ENCODE results near the gene ST6GALNAC3. TPM values are rescaled to one million over a fixed set of nuclear protein-coding genes. Genes with fewer than 3 reads are reported as not detected.

ST6GALNAC3 gene
- total RNA-seq, 1 donor from 2014 or later: 46.8 TPM

DNA sequence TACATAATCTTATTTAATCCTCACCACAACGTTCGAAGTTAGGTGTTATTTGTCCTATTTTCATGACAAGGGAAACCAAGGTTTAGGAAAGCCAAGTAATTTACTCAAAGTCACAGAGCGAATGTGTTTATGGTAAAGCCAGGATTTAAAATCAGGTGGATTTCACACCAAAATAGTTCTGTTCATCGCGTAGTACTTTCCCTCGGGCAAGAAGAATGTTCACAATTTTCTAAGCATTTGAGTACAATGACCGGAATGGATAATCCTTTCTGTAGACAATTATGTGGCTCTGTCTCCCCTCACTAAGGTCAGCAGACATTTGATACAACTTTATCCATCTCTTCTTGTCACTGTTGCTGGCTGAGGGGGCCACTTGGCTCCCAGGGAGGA is 204.2 kb downstream of the ST6GALNAC3 start:
- Mint-ChIP-seq H3K36me3 (ENCODE audit: low read depth, unreplicated experiment) (no peaks in the 10 kb centered on the region), H3K9me3 (ENCODE audit: unreplicated experiment) (no peaks in the 10 kb centered on the region), H3K4me3 (ENCODE audit: unreplicated experiment) (no peak overlapping the region), H3K27ac (ENCODE audit: unreplicated experiment) (no peak overlapping the region), H3K27me3 (ENCODE audit: unreplicated experiment) (no peaks in the 10 kb centered on the region), H3K4me1 (ENCODE audit: unreplicated experiment) (peaks cover 13% of the 10 kb centered on the region)
- TF ChIP-seq, protein P1, sequence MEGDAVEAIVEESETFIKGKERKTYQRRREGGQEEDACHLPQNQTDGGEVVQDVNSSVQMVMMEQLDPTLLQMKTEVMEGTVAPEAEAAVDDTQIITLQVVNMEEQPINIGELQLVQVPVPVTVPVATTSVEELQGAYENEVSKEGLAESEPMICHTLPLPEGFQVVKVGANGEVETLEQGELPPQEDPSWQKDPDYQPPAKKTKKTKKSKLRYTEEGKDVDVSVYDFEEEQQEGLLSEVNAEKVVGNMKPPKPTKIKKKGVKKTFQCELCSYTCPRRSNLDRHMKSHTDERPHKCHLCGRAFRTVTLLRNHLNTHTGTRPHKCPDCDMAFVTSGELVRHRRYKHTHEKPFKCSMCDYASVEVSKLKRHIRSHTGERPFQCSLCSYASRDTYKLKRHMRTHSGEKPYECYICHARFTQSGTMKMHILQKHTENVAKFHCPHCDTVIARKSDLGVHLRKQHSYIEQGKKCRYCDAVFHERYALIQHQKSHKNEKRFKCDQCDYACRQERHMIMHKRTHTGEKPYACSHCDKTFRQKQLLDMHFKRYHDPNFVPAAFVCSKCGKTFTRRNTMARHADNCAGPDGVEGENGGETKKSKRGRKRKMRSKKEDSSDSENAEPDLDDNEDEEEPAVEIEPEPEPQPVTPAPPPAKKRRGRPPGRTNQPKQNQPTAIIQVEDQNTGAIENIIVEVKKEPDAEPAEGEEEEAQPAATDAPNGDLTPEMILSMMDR (IDR thresholded peaks at IDR 0.05; ENCODE audit: unreplicated experiment): no peak
- no peak for DNase-seq (ENCODE audit: low spot score)

DNA sequence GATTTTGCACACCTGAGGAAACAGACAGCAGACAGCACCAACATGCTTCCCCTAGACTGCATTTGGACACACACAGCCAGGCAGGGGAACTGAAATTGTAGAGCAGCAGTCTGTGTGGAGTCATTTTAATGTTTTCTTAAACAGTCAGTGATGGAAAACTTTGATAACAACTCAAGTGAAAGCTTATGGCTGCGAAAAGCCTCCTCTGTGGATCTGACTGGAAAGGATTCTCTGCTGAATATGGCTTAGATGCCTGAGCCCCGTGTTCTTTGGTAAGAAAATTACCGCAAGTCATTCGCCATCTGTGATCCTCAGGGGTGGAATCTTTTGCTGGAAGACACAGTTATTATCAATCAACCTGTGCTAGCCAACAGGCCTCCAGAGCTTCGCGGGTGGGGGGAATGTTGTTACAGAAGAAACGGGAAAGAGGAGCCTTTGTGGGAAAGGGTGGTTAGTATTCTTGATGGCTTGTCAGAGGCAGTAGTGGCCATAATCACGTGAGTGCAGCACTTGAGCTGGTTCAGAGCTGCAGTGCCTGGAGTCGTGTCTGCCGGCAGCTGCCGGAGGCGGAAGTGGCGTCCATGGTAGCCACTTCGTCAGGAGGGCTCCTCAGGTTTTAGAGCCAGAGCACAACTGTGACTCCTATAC is 204.7 kb downstream of the ST6GALNAC3 start:
- Mint-ChIP-seq H3K36me3 (ENCODE audit: low read depth, unreplicated experiment) (no peaks in the 10 kb centered on the region), H3K27ac (ENCODE audit: unreplicated experiment) (no peak overlapping the region), H3K27me3 (ENCODE audit: unreplicated experiment) (no peaks in the 10 kb centered on the region), H3K9me3 (ENCODE audit: unreplicated experiment) (no peaks in the 10 kb centered on the region), H3K4me1 (ENCODE audit: unreplicated experiment) (peaks cover 18% of the 10 kb centered on the region), H3K4me3 (ENCODE audit: unreplicated experiment) (no peak overlapping the region)
- no peak for DNase-seq (ENCODE audit: low spot score)
- TF ChIP-seq, protein P1 (IDR thresholded peaks at IDR 0.05; ENCODE audit: unreplicated experiment): no peak

- Mint-ChIP-seq H3K27me3 (ENCODE audit: unreplicated experiment) (no peaks in the 10 kb centered on the region), H3K9me3 (ENCODE audit: unreplicated experiment) (no peaks in the 10 kb centered on the region), H3K27ac (ENCODE audit: unreplicated experiment) (no peak overlapping the region), H3K36me3 (ENCODE audit: low read depth, unreplicated experiment) (no peaks in the 10 kb centered on the region), H3K4me1 (ENCODE audit: unreplicated experiment) (peaks cover 37% of the 10 kb centered on the region), H3K4me3 (ENCODE audit: unreplicated experiment) (no peak overlapping the region)
- TF ChIP-seq, protein P1 (IDR thresholded peaks at IDR 0.05; ENCODE audit: unreplicated experiment): no peak
- DNase-seq (ENCODE audit: low spot score): no peak
Observed at GRCh38 chr1:76281306-76281705, 206.8 kb downstream of the ST6GALNAC3 start.

DNA sequence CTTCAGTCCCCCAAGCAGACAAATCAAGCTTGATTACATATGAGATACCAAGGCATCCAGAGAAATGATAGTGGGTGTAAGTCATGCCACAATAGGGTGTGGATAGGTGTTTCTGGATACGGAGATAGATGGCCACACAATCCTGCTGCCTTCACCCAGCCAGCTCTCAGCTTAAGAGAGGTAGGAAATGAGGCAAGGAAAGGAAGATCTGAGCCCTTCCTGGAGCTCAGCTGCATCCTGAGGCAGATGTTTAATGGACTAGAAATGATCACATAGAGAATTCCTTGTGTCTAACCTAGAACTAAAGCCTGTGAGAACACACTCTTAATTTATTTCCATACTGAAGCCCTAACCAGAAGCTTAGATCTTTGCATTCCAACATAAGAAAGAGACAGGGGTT is 210.3 kb downstream of the ST6GALNAC3 start:
- H3K27ac Mint-ChIP-seq (ENCODE audit: unreplicated experiment): peak overlapping the region; percentile 94
- no peaks in the 10 kb centered on the region for H3K36me3 Mint-ChIP-seq (ENCODE audit: low read depth, unreplicated experiment)
- no peak overlapping the region for H3K4me3 Mint-ChIP-seq (ENCODE audit: unreplicated experiment)
- TF ChIP-seq, protein P1 (IDR thresholded peaks at IDR 0.05; ENCODE audit: unreplicated experiment): no peak
- DNase-seq (ENCODE audit: low spot score): no peak
- H3K4me1 Mint-ChIP-seq (ENCODE audit: unreplicated experiment): peaks cover 36% of the 10 kb centered on the region
- H3K9me3 Mint-ChIP-seq (ENCODE audit: unreplicated experiment): no peaks in the 10 kb centered on the region
- H3K27me3 Mint-ChIP-seq (ENCODE audit: unreplicated experiment): no peaks in the 10 kb centered on the region

DNA sequence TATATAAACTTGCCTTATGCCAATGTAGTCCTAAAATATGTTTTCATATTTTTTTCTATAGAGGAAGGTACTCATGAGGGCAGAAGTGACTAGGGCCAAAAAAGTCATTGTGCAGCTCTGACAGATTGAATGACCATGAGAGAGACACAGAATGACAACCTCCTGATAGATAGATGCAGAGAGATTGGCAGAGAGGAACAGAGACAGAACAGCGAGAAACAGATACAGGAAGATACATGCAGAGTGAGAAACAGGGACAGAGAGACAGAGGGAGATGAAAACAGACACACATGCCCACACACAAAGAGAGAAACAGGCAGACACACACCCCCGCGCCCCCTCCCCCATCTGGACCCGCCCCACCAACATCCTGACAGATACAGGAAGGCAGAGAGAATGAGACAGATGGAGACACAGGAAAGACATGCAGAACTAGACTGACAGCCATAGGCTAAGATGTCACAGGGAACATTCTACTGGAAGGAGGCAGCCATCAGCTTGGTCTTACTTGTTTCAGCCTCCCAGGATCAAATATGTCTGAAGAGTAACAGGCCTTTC is 211.1 kb downstream of the ST6GALNAC3 start:
- Mint-ChIP-seq H3K4me1 (ENCODE audit: unreplicated experiment) (peaks cover 37% of the 10 kb centered on the region), H3K4me3 (ENCODE audit: unreplicated experiment) (no peak overlapping the region), H3K36me3 (ENCODE audit: low read depth, unreplicated experiment) (no peaks in the 10 kb centered on the region), H3K9me3 (ENCODE audit: unreplicated experiment) (no peaks in the 10 kb centered on the region), H3K27ac (ENCODE audit: unreplicated experiment) (peak overlapping the region; percentile 53), H3K27me3 (ENCODE audit: unreplicated experiment) (no peaks in the 10 kb centered on the region)
- DNase-seq (ENCODE audit: low spot score): no peak
- TF ChIP-seq, protein P1 (IDR thresholded peaks at IDR 0.05; ENCODE audit: unreplicated experiment): no peak
